GM19467 (cell line): ENCODE results near the gene SCART1.
"Not testable (repeated sequence)": the region's sequence is repeated elsewhere in the genome, so short reads cannot be mapped to it uniquely, and the experiment has no call there.

Experiments used
- ATAC-seq: cut with Tn5 transposase; IDR thresholded peaks from one replicate; pipeline ENCODE4 v1.9.1; 2021; ENCODE audit warnings: mild to moderate bottlenecking, moderate library complexity; ENCODE audit not compliant: unreplicated experiment

Gene SCART1

DNA sequence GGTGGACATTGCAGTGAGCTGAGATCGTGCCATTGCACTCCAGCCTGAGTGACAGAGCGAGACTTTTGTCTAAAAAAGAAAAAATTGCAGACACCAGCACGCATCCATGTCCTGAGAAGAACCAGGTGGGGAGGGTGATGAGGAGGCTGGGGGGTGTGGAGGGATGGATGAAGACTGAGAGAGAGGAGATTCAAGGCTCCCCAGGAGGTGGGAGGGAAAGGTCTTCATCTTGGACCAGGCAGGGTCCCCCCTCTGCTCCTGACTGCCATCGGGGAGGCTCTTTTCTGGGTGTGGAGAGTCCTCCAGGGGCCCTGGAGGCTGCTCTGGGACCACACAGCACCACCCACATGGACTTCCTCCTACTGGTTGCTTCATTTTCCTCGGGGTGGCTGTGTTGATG is 1.5 kb downstream of the SCART1 start:
- ATAC-seq = no peak

DNA sequence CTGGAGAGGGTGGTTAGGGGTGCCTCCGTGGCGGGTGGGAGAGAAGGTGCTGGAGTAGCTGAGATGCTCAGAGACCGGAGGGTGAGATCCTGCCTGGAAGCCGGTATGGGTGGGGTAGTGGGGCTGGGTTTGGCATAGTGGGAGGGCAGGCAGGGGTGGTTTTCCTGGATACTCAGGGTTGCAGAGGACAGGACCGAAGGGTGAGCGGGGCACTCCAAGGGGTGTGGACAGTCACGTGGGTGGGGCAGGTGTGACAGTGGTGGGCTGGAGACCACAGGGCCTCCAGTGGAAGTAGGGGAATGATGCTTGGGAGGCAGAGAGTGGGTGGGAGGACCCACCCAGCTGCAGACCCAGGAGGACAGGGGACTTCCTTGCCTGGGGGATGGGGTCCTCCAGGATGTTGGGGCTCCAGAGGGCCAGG is 1.9 kb downstream of the SCART1 start:
- ATAC-seq = no peak

DNA sequence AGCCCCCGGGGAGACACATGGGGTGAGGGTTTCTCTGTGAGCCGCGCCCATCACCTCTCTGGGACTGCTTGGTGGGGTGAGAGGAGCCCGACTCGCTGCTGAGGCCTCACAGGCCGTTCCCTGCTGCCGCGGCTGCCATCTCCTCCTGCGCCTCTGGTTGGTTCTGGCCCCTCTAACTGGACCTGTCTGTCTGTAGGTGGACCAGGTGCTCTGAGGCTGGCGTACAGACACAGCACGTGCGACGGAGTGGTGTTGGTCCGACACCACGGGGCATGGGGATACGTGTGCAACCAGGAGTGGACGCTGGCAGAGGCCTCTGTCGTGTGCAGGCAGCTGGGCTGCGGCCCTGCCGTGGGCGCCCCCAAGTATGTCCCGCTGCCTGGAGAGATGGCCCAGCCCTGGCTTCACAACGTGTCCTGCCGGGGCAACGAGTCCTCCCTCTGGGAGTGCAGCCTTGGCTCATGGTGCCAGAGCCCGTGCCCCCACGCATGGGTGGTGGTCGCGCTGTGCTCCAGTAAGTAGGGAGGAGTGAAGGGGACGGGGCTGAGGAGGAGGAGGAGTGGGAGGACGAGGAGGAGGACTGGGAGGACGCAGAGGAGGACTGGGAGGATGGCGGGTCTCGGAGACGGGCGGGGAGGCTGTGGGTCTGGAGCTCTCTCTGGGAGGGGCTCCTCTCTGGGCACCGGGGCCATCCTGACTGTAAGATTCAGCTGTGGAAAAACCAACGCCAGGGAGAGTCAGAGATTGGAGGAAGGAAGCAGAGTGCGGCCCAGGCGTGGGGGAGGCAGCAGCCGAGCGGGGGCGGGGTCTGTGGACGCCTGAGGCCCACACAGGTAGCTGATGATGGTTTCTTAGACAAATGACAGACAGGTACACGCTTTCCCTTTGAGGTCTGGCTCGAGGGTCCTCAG is 2.6 kb downstream of the SCART1 start:
- ATAC-seq = no peak

DNA sequence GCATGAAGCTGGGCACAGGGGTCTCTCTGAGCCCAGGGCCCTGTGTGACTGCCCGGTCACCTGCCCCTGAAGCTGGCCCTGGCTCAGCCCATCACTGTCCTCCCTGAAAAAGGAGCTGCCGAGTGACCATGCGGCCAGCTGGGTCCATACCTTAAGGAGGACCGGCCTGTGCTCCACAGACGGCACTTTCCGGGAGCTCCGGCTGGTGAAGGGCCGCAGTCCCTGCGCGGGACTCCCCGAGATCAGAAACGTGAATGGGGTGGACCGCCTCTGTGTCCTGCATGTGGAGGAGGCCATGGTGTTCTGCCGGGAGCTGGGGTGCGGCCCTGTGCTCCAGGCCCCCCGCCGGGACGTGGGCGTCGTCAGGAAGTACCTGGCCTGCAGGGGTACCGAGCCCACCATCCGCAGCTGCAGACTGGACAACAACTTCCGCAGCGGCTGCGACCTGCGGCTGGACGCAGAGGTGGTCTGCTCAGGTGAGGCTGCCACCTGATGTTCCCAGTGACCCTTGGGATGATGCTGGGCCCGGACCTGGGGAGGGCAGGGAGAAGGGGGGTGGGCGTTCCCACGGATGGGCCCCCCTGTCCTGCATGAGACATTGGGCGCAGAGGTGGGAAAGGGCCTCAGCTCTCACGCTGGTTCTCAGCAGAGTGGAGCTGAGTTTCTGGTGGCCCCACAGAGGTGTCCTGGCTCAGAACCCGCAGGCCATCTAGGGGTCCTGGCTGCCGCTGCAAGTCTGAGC is 3.5 kb downstream of the SCART1 start:
- ATAC-seq = no peak

- no peak for ATAC-seq
These were observed 4.4 kb downstream of the SCART1 start for GRCh38 chr10:133458021-133458709.

- ATAC-seq = no peak
These were observed 5.1 kb downstream of the SCART1 start for GRCh38 chr10:133458710-133459453.

DNA sequence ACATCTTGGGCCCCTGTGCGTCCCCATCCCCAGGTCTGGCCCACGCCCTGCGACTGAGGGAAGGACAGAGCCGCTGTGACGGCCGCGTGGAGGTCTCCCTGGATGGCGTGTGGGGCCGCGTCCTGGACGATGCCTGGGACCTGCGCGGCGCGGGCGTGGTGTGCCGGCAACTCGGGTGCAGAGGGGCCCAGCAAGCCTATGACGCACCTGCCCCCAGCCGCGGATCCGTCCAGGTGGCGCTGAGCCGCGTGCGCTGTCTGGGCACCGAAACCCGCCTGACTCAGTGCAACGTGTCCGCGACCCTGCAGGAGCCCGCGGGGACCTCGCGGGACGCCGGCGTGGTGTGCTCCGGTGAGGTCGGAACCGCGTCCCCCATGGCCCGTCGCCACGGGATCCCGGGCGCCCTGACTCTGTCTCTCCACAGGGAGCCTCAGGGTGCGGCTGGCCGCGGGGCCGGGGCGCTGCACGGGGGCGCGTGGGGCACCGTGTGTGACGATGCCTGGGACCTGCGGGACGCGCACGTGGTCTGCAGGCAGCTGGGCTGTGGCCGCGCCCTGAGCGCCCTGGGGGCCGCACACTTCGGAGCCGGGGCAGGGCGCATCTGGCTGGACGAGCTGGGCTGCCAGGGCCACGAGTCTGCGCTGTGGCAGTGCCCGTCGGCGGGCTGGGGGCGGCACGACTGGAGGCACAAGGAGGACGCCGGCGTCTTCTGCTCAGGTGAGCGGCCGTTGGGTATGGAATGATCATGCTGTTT is 5.9 kb downstream of the SCART1 start:
- ATAC-seq = no peak

- ATAC-seq = no peak
These were observed 6.5 kb downstream of the SCART1 start for GRCh38 chr10:133460208-133460769.

GRCh38 chr10:133461027-133461426 is 7.3 kb downstream of the SCART1 start:
- ATAC-seq = no peak

DNA sequence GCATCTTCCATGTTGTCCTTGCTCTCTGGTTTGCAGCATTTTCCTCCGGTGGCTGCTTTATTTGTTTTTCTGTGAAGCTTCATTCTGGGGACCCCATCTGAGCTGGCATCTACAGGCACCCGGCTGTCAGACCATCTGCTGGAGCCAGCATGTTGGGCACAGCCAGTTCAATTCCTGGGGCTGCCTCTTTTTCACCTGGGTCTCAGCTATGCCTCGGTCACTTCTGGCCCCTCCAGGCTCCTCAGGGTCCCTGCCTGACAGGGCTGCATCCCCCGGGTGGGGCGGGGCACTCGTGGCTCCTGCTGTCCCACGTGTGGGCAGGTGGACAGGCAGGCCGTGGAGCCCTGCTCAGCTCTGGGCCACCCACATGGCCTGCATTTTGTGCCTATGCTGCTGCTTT is 8.1 kb downstream of the SCART1 start:
- ATAC-seq = no peak

DNA sequence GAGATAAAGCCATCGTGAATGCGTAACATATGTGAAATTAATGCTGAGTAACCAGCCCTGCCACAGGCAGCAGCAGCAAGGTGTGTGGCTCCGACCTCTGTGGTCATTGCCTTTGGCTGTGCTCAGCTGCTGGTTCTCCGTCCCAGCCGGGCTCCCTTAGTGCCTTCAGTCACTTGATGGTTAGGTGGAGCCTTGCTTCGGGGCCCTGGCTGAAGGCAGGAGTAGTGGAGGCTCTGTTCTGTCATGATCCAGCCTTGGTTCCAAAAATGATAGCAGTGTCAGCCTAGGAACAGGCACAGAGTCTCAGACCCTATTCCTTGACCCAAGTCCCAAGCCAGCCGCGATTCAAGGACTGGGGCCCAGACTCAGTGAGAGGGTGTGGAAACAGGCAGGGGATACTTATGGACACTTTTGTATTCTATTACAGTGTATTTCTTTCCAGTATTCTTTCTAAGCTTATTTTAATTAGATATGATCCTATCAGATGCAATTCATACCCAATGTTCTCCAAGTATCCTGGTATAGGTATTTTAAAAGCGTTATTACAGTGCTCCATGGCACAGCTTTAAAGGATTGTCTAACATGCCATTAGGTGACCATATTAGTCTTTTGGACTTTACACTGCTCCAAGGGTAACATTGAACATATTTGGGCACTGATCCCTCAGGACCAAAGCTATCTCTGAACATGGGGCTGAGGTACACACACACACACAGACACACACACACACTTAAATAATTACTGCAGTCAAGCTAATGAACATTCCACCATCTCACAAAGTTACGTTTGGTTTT is 9.0 kb downstream of the SCART1 start:
- no peak for ATAC-seq

GRCh38 chr10:133464582-133465031 is 10.9 kb downstream of the SCART1 start:
- no peak for ATAC-seq

- no peak for ATAC-seq
These were observed 11.6 kb downstream of the SCART1 start for GRCh38 chr10:133465191-133465949.

DNA sequence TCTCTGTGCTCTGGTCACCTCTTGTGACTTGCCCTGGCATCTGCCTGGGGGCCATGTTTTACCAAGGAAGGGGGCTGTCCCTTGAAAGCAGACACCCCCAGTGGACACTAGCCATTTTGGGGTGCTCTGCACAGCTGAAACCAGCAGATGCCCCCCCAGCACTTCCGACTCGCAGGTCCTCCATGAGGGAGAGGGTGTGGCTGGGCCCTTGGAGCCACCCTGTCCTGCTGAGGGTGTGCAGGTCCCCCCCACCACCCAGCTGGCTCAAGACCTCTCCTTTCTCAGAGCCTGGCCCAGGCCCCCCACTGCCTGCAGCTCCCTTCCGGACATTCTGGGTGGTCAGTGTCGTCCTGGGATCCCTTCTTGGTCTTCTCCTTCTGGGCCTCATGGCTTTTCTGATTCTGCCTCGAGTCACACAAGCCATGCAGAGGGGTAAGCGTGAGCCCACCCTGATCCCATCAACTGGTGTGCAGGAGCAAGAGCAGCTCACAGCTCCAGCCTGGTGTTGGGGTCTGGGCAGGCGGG is 12.3 kb downstream of the SCART1 start:
- no peak for ATAC-seq

DNA sequence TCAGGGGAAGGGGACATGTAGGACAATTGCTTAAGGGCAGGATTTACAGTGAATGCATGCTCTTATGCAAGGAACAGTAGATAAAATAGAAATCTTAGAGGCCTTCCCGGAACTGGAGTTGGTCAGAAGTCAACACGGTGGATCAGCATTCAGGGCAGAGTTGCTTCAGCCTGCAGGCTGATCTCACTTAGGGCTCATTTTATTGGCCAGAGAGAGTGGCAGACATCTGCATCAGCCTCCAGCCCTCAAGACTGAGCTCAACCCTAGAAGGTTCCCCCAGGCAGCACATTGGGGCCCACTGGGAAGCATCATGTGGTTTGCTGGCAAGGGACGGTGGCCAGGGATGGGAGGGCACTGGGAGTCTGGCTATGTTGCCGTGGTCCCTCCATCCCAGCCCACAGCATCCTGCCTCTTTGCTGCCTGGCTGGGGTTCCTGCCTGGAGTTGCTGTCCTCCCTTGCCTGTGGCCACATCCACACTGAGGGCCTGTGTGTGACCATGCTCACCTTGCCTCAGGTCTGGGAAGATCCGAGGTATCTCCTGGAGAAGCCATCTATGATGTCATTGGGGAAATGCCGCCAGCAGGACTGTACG is 13.0 kb downstream of the SCART1 start:
- ATAC-seq = no peak

DNA sequence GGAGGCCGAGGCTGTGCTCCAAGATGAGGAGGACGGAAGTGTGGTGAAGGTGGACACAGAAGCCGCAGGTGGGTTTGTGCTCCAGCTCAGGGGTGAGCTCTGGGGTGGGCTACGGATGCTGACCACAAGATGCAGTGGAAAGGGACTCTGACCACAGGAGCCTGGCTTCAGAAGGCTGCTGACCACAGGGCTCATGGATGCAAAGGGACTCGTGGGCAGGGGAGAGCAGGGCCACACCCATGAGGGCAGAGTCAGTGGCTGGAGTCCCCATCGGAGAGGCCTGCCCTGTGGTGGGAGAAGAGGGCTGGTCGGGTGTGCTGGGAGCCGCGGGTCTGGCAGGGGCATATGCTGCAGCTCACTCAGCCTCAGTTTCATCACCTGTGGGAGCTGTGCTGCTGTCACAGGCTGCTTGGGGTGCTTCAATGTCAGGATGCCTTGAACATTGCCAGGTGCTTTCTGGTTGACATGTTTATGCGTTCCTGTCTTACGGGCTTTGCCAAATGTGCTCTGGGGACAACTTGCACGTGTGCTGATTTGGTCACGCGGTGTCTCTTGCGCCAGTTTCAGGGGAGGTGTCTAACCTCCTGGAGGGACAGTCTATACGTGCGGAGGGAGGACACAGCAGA is 13.7 kb downstream of the SCART1 start:
- ATAC-seq = no peak

GRCh38 chr10:133469205-133469604 is 15.5 kb downstream of the SCART1 start:
- not testable (repeated sequence) for ATAC-seq
